ENCODE data around the gene COMMD4.
A peak's percentile ranks its signal among the peaks of the same experiment; 100 is the strongest.
"Not testable (repeated sequence)": the region's sequence is repeated elsewhere in the genome, so short reads cannot be mapped to it uniquely, and the experiment has no call there.

The COMMD4 gene

GRCh38 chr15:75335705-75336355 is at the start of gene COMMD4:
Gene COMMD4, plus strand, starts transcription at chr15:75336063. Its CDS starts 27 bp downstream, at chr15:75336090.
- DNase-seq, result peak; percentile 75

DNA sequence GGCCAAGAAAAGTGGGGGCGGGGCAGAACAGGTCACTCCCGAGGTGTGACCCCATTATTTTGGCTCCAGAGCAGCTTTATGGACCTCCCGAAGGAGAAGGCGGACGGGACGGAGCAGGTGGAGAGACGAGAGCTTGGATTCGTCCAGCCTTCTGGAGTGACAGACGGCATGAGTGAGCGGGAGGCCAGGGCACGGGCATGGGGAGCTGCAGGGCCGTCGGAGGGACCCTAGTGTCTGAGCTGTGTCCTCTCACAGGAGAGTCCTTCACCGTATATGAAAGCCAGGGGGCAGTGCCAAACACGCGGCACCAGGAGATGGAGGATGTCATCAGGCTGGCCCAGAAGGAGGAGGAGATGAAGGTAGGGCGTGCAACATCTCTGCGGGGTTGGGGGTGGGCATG is 42.2 kb upstream of the COMMD4 start:
- DNase-seq, result not testable (repeated sequence)

DNA sequence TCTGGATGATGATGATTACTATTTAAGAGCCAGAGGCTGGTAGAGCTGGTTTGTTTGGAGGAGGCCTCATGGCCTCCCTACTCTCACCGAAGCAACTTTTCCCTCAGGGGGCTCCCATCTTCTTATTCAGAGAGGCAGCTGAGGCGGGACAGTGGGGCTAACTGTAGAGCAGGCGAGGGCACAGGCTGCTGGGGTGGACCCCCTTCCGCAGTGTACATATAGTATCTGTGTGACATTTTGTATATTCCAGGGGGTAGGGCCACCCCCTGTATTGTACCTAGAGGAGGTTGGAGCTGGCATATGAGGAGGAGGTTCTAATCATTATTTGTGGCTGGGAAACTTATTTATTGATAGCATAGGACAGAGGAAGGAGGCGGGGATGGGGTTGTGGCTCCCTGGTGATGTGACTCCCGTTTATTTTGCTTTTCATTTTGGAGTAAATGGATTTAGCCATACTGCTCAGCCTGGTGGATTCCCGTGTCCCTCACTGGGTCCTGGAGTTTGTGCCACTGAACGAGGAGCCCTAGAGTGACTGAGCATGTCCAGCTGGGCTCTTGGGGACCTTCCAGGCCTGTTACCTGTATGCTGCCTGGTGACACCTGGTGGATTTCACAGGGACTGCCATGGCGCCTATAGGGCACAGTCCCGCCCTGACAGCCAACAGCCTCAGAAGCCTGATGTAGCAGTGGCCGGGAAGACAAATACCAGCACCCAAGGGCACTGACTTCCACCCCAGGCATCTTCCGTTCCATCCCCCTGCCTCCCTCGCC is 37.1 kb upstream of the COMMD4 start:
- peak; percentile 6 for DNase-seq

GRCh38 chr15:75299311-75299688 is 36.6 kb upstream of the COMMD4 start:
- DNase-seq, result peak; percentile 68

GRCh38 chr15:75300026-75300425 is 35.8 kb upstream of the COMMD4 start:
- DNase-seq, result not testable (repeated sequence)

- DNase-seq, result no peak
Observed at GRCh38 chr15:75302318-75302717, 33.5 kb upstream of the COMMD4 start.

GRCh38 chr15:75302753-75303152 is 33.1 kb upstream of the COMMD4 start:
- not testable (repeated sequence) for DNase-seq

GRCh38 chr15:75306188-75306587 is 29.7 kb upstream of the COMMD4 start:
- no peak for DNase-seq

DNA sequence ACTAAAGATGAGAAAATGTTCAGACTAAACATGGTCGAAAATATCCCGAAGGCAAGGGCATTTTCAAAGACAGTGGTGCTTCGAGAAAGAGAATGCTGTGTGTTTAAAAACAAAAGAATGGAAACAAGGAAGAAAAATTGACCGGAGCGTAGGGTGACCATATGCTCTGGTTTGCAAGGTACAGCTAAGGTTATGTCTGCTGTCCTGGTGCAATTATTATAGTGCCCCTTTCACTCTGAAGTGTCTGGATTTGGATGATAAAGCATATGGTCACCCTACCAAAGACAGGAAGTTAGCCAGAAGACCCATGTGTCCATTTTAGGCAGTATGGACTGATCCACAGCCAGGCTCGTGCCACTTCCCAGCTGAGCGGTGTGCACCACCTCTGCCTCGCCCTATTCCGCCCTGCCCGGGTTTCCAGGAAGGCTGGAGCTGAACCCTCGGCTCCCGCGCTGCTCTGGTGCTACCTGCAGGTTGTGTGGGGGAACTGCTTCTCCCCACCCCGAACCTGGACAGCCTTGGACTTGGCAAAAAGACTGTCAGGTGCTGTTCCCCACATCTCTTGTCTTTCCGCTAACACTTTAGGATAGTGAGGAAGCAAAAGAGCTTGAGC is 28.0 kb upstream of the COMMD4 start:
- DNase-seq, result no peak

GRCh38 chr15:75309711-75310110 is 26.2 kb upstream of the COMMD4 start:
- DNase-seq, result no peak

GRCh38 chr15:75312548-75312947 is 23.3 kb upstream of the COMMD4 start:
- not testable (repeated sequence) for DNase-seq

GRCh38 chr15:75313116-75313845 is 22.6 kb upstream of the COMMD4 start:
- DNase-seq, result no peak

DNA sequence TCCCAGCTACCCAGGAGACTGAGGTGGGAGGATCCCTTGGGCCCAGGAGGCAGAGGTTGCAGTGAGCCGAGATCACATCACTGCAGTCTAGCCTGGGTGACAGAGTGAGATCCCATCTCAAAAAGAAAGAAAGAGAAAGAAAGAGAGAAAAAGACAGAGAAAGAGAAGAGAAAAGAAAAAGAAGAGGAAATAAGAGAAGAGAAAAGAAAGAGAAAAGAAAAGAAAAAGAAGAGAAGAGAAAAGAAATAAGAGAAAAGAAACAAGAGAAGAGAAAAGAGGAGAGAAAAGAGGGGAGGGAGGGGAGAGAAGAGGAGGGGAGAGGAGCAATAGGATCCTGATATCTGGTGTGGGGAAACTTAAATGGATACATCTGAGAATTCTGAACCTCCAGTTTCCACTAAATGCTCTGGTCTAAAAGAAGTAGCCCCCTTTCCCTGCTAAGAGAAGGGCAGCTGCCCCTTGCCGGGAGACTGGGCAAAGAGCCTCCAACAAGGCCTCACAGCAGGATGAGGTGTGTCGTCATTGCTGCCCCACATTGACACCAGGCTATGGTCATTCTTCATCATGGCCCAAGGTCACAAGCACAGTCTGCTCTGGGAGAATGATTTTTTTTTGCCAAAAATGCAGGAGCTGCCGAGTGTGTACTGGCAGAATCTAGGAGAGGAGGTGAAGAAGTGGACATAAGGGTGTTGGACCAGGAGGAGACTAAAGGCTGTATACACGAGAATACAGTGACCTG is 21.1 kb upstream of the COMMD4 start:
- DNase-seq, result no peak

DNA sequence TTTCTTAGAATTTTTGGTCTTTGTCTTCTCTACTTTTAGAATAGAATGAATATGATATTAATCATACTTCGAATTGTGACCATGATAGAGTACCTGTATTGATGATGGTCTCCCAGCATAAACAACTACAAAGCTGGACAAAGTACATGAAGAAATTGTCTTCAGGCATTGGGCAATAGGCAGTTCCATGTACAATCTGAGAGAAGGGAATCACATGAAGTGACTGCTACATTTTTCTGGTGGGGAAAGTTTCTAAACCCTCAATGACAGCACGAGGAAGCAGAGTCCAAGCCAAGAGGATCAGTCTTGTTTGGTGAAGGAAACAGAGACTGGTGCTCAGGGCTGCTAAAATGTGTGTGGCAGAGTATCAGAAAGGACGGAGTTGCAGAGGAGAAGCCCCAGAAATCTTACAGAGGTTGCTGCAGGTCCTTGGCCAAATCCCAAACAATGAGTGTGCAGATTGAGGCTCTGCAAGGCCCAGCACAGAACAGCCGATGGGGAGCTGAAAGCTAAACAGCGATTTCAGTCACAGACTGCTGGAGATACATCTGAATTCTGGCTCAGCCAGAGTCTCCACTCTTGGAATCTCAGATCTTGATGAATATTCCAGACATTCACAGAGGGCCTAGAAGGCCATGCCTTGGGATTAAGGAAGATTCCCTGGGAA is 16.5 kb upstream of the COMMD4 start:
- DNase-seq, result not testable (repeated sequence)

GRCh38 chr15:75321711-75322110 is 14.2 kb upstream of the COMMD4 start:
- no peak for DNase-seq

- DNase-seq, result no peak
Observed at GRCh38 chr15:75325922-75326321, 9.9 kb upstream of the COMMD4 start.

DNA sequence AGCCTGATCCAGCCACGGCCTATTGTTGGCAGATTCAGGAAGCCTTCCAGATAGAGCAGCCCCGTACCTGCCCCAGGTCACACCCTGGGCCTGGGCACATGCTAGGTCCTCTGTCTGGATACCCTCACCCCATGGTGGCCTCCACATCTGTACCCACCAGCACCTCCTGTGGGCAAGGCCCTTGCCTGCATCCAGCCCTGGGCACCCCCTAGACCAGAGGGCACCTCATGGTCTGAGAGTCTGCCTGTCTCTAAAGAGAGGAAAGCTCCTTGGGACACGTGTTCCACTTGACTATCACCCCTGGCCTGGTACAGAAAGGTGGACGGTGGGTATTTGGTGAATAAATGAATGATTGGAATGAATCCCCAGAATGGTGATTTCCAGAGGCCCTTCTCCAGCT is 8.9 kb upstream of the COMMD4 start:
- no peak for DNase-seq

DNA sequence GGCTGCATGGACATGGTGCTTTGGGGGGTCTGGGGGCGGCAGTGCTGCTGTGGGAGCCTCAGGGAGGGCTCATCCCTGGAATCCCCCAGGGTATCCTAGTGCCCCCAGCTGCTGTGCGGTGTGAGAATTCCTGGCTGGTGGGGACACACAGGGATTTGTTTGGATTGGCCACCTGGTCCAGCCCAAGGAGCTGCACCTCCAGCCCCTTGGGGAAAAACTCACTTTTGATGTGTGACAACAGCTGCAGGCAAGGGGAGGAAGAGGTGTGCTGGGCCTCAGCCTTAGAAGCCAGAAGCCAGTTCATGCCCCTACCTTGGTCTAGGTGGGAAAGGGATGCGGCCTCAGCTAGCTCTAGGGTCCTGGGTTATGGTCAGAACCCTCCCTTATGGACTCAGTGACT is 8.4 kb upstream of the COMMD4 start:
- DNase-seq, result no peak

DNA sequence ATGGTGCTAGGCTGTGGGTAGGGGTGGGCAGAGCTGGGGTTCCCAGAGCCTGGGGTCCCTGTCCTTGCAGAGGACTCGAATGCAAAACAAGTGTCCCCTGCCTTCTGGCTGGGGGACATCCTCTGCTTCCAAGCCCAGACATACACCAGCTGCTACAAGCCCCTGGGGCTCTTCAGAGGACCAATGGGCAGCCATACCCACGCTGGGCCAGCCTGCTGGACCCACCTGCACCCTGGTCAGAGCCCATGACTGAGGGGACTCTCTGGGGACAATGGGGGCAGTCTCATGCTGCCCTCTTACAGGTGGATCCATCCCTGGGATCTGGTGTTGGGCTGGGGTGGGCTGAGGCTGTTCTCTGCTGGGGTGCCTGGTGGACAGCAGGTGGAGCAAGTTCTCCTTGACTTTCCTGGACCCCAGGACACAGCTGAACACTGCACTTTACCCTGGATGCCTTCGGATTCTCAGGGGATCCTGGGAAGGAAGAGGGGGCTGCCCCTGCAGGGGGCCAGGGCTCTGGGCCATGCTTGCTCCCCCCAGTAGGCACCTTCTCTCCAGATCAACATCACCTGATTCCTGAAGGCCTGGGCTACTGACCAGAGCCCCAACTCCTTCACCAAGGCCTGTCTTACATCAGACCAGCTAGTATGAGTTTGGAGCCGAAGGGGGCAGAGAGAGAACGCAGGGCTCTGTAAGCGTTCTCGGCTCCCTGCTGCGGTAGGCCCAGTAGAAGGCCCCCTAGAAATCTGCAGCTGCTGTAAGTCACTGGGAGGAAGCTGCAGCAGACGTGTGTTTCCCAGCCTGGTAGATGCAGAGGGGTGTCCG is 7.2 kb upstream of the COMMD4 start:
- DNase-seq, result no peak

- DNase-seq, result no peak
Observed at GRCh38 chr15:75329571-75329970, 6.3 kb upstream of the COMMD4 start.

DNA sequence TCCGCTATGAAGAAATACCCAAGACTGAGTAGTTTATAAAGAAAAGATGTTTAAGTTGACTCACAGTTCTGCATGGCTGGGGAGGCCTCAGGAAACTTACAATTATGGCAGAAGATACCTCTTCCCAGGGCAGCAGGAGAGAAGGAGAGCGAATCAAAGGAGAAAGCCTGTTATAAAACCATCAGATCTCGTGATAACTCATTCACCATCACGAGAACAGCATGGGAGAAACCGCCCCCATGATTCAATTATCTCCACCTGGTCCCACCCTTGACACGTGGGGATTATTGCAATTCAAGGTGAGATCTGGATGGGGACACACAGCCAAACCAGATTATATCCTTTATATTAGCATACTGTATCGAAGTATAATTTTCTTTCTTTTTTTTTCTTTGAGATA is 3.8 kb upstream of the COMMD4 start:
- DNase-seq, result not testable (repeated sequence)
